CD4-positive, alpha-beta T cell treated with Interleukin-21 for 1 hour (primary cell): ENCODE data around the gene MCC.
"Not testable (repeated sequence)": the region's sequence is repeated elsewhere in the genome, so short reads cannot be mapped to it uniquely, and the experiment has no call there.

Experiments
- DNase-seq: peaks from one replicate; pipeline ENCODE4 v3.0.0-alpha.2; 2020

The MCC gene

DNA sequence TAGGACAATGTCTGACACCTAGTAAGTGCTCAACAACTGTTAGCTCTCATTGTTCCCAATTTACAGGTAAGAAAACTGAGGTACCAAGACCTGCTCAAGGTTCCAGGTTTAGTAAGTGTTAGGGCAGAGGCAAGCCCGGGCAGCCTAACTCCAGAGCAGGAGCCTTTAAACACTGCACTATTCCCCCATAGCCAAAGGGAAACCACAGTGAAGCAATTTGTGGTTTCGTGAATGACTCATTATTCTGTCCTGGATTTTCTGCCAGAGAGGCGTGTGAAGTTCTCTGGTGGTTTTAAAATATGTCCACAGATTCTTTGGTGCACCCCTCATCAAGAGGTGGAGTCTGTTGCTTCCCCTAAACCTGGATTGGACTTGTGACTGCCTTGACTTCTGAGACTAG, 1.0 kb upstream of the MCC start:
- DNase-seq, result peak; percentile 24

DNA sequence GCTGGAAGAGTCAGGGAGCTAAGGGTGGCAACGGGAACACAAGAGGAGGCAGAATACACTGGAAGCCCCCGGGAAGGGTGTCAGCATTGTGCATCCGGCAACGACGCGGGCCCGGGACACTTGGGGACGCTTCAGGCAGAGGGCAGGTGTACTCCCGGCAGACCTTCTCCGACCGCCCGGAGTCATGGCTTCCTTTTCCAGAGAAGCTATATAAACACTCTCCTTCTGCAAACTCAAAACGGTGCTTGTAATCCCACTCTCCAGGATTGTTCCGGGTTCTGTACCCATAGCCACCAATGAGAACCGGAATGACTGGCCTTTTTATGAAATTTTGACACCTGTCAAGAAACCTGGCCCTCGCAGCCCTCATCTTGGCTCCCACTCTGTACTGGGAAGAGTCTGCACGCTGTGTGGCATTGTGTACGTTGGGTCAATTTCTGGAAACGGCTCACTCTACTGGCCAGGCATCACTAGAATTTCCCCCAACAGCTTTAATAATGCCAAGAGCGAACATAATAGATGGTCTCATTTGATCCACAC, 462 bp upstream of the MCC start:
- no peak for DNase-seq

DNA sequence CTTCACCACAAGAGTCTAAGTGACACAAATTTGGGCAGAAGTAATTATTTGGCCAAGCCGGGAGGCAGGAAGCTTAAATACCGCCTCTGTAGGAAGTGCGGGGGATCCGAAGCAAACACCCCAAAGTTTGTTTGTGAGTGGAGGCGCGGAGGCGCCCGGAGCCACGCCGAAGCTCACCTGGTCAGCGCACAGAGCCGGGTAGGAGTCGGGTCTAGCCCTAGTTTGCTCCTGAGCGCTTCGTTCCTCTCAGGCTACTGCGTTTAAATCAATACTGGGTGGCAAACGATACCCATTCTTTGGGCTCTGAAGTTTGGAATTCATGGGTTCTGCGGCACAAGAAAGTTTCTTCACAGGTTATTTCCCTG, 855 bp downstream of the MCC start:
- DNase-seq, result no peak

DNA sequence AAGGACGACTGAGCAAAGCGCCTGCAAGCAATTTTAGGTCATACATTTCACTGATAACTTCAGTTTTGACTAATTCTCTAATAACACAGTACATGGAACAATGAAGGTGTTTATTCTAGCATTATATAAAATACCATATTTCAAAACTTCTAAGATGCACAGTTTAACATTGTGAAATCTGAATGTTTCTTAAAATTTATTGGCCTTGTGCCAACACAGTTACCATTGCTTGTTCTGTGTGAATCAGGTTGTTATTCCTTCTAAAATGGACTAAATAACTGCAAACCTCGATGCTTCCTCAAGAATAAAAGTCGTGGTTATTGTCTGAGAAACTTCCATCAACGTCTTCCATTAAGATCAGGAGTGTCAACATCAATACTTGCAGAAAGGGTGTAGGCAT, 8.0 kb downstream of the MCC start:
- no peak for DNase-seq

DNA sequence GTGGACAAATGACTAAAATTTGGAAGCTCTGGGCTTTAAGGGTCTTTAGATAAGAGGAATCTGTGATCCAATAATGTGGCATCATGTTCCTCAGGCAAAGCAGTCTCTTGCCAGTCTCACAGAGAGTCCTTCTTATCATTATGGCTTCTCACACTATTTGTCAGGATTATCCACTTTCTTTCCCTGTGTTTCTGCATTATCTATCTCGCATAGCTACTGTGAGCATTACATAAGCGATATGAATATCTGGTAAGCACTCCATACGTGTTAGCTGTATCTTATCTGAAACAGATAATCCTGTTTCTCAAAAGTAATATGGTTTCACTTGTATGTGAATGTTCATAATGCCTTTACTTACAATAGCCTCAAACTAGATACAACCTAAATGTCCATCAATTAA, 9.6 kb downstream of the MCC start:
- DNase-seq, result no peak

DNA sequence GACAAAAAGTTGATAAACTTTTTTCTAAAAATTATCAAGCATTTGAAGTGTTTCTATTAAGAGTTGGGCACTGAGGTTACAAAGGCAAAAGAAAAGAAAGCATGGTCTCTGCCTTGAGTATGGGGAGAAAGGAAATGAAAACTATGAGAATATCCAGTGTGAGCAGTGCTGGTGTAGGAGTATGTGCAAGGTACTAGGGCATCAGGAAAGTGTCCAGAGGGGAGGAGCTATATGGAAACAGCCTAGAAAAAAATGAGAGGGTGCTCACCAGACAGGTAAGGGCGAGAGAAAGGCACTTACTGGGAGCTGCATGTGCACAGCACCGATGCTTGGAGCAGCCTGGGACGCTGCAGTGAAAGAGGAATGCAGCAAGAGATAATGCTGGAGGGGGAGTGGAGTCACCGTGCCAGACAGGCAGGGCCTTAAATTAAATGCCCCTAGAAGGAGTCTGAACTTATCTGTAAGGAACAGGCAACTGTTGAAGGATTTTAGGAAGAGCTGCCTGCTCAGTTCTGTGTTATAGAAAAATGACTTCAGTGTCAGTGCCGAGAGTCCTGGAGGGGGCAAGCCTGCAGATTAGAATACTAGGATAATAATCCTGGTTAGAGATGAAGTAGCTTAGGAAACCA, 14.0 kb downstream of the MCC start:
- no peak for DNase-seq

DNA sequence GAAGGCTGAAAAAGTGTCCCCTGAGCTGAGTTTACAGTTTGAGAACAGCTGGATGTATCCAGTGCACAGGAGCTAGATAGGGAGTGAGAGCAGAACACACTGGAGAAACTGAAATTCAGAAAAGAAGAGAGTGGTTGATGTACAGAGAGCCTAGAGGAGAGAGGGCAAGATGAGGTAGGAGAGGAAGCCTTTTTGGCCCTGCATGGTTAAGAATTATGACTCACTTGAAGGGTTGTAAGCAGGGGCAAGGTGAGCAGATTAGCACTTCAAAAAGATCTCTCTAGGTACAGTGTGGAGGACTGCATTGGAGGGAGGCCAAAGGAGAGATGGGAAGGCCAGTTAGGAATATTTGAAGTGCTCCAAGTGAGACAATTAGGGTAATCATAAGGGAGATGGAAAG, 25.2 kb downstream of the MCC start:
- no peak for DNase-seq

DNA sequence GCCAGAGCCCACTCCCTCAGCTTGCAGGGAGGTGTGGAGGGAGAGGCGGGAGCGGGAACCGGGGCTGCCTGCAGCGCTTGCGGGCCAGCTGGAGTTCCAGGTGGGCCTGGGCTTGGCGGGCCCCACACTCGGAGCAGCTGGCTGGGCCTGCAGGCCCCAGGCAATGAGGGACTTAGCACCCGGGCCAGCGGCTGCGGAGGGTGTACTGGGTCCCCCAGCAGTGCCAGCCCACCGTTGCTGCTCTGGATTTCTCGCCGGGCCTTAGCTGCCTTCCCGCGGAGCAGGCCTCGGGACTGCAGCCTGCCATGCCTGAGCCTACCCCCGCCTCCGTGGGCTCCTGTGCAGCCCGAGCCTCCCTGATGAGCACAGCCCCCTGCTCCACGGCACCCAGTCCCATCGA, 31.1 kb downstream of the MCC start:
- not testable (repeated sequence) for DNase-seq

DNA sequence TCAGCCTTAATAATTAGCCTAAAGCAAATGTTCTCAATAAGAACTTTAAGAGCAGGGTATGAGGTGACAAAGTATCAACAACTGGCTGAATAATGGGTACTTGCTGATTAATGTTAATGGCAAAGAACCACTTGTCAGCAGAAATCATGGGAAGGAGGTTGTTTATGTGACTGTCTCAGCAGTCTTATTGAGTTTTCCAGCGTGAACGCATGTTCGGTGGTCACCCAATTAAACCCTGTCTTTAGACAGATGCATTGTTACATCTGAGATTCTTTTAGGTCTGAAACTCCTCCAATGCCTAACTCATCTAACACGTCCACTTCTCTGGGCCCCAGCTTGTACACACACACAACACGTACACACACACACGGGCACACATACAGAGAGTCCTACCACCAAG, 35.3 kb downstream of the MCC start:
- no peak for DNase-seq

DNA sequence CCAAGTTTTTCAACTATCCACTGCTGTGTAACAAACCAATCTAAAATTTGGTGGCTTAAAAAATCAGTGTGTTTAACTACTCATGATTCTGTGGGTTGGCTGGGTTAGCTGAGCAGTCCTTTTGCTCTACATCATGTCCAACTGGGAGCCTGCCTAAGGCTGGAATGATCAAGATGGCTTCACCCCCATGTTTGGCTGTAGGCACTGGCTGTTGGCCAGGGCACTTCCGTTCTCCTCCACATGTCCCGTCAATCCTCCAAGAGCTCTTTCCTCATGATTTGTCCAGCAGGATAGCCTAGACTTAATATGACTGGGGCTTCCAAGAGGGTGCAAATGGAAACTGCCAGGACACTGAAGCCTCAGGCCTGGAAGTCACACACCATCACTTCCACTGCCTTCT, 36.5 kb downstream of the MCC start:
- no peak for DNase-seq

DNA sequence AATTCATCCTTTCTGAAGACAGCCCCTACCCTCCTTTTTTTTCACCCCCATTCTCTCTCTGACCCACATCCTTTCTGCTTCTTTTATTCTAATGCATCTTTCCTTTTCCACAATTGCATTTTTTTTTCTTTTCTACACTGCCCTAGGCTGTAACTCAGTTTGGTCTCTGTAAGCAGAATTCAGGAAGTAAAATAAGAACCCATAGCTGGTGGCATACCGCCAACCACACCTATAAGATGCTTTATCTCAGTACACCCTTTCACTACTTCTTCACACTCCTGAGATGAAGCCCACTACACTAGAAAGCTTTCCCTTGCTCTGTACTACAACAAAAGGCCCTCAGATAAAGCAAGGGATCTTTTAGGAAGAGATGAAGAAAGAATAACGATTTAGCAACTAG, 37.3 kb downstream of the MCC start:
- no peak for DNase-seq

DNA sequence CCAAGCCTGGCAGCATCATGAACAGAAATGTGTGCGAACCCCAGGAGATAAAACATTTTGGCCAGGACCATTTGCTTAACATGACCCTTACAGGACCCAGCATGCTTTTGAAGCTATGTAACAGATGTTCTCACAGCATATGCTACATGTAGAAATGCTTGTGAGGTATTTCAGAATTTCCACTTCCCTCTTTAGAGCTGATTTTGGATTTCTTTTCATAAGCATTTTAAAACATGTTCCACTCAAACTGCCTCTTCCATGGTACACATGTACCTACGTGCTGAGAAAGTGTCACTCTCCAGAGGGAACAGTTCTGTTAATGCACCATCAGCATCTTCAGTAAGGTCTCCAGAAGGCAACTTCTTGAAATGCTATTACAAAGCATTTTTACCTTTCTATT, 37.8 kb downstream of the MCC start:
- DNase-seq, result no peak

DNA sequence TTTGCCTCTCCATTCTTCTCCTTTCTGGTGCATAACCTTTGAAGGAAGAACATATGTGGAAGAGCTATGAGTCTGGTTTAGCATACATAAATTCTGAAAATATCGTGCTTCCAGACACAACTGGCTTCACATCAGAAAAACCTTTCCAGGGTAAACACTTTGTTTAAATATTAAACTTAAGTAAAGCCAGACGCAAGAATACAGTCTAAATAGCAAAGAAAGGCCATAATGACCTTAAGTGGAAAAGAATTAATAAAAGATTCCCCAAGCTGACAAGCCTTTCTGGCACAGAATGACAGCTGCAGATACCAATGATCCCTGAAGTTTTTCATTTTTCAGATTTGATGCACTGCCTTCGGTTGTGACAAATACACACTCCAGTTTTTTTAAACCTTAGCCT, 40.0 kb downstream of the MCC start:
- no peak for DNase-seq

DNA sequence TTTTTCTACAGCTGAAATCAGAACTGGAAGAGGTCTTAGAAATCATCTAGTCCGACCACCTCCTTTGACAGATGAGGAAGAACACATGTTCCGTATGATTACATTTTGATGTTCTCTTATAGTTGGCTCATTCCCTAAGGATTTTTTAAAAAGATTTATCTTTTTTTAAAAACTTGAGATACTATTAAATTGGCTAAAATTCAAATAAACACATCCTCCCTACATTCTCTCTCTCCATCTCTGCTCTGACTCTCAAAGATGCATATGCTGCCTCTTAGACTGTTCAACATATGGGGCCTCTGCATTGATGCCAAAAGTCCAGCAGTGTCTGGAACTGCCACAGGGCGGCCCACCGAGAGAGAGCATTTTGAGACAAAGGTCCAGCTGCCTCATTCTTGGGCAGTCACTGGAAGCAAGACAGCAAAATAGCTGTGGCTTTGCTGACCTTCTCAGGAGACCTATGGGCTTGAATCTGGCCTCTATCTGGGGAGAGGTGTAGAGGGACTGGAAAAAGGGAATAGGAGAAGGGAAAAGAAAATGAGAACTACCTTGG, 40.7 kb downstream of the MCC start:
- no peak for DNase-seq

DNA sequence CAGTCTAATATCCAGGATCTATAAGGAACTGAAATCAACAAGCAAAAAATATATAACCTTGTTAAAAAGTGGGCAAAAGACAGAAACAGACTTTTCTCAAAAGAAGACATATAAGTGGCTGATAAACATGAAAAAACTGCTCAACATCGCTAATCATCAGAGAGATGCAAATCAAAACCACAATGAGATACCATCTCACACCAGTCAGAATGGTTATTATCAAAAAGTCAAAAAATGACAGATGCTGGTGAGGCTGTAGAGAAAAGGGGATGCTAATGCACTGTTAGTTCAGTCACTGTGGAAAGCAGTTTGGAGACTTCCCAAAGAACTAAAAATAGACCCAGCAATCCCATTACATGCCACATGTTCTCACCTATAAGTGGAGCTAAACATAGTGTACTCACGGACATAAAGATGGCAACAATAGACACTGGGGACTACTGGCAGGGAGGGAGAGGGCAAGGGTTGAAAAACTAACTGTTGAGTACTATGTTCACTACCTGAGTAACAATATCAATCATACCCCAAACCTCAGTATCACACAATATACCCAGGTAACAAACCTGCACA, 41.8 kb downstream of the MCC start:
- DNase-seq, result no peak

DNA sequence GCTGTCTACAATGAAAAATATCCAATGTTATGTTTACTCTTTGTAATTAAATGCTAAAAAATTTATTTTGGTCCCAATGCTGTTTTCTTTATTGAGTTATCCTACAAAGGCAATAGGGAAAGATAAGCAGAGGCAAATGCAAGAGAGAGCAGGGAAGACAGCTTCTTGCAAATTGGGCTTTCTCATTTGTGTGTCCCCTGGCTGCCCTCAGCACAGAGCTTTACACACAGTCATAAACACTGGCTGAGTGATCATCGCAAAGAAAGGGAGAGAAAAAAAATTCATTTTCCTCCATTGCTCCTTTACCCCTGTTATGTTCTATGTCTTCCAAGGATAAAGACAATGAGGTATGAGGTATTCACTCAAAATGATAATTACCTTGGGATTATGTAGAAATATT, 51.1 kb downstream of the MCC start:
- DNase-seq, result no peak

DNA sequence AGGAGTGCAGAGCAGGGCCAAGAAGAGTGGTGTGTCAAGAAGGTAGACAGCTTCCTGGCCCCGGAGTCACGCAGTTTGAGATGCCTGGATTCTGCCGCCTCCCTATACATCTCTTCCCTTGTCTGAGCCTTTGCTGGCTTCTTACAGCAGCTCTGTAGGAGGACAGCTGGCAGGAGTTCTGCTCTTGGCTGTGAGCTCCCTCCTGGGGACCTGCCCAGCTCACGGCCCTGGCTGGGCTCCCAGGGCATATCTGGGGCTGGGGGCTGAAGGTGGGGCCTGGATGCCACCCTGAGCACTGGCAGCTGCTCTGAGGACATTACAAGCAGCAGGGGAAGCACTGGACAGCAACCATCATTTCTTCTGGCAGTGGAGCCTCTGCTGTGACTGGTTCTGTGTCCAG, 52.7 kb downstream of the MCC start:
- no peak for DNase-seq

DNA sequence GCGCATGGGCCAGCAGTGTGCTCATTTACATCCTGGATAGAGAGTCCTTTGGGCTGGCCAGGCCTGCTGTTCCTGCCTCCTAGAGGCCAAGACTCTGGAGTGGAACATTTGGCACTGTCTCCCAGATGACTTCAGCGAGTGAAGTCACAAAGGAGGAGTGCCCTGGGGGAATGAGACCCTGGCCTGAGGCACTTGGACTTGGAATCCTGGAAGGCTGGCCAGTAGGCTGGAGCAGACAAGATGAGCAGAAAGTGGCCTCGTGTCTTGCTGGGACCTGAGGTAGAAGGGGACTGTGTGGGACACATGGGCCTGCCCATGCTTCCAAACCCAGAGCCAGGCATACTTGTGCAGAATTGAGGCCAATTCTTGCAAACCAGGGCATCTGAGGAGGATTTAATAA, 53.4 kb downstream of the MCC start, which contains the start of gene TSSK1B:
Gene TSSK1B, minus strand, starts transcription at position 101 of the 400 bp plus-strand sequence. CDS start 150 bp downstream, outside the sequence.
- DNase-seq, result no peak

DNA sequence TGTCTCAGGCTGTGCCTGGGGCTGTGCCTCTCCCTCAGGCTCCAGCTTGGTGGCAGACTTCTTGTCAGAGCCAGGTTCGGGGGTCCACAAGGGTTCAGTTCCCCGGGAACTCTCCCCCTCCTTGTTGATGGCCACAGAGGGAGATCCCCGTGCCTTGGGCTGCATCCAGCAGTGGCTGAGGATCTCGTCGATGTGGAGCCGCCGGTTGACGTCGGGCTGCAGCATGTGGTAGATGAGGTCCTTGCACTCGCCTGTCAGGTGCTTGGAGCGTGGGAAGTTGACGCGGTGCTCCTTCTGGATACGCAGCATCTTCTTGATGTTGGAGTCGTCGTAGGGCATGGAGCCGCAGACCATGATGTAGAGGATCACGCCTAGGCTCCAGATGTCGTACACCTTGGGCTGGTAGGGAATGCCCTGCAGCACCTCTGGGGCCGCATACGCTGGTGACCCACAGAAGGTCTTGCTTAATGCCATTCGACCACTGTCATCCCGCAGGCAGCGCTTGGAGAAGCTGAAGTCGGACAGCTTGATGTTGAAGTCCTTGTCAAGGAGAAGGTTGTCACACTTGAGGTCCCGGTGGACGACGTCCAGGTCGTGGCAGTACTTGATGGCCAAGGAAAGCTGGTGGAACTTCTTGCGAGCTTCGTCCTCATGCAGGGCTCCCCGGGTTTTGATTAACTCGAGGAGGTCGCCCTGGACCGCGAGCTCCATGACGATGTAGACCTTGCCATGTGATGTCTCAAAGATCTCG, 54.2 kb downstream of the MCC start:
- no peak for DNase-seq

DNA sequence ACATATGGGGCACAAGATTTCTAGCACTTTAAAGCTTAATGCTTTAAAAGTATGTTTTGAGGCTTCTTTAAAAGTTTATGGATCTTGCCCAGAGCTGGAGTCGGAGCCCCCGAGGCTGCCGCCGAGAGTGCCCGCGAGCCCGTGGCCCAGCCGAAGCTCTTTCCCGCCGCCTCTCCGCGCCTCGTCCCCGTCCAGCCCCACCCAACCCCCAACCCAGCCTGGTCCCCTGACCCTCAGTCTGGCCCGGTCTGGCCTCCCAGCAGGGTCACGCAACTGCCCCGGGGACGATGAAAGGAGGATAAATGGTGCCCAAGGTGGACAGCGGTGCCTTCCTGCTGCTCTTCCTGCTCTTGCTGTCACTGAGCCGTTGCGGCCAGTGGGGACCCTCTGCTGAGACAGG, 55.2 kb downstream of the MCC start:
- DNase-seq, result no peak

DNA sequence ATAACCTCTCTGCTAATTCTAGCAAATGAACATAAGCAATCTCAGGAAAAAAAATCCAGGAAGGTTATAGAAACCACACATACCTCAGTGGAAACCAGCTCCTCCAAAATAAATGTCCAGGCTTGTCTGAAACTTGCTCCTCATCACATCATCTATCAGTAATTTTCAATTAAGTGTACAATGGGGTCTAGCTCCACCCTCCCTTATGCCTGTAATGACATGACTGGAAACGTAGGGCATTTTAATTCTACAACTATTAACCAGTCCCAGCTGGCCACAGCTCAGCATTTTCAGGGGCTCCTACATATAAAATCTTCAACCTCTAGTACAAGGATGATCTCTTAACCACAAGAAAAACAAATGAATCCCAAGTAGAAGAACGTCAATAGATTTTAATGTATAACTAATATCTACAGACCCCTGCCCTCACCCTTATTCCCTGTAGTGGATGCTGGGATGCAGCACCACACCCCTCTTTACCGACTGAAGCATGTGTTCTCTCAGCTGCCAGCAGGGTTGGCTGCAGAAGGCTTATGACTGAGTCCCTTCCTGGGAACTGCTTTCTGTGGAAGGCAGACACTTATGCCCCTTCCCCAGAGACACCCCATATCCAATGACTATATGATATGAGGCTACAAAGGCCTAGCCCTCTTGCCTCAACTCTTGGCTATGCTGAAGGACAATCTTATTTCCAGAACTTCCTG, 60.2 kb downstream of the MCC start:
- DNase-seq, result no peak

DNA sequence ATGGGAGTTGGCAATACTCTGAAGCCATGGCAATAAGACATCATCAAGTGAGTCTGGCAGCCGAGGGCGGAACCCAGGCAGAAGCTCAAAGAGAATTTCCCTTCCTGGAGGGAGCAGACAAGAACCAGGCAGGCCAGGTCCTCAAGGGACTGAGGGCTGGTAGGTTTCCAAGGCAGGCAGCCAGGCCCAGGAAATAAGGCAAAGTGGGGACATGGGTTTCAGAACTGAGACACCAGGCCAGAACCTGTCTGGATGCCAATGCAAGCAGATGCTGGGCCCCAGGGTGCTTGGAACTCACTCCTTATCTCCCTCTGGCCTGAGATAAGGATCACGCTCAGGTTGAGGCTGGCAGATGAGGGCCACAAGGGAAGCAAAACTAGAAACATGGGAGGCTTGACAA, 62.3 kb downstream of the MCC start:
- DNase-seq, result no peak

DNA sequence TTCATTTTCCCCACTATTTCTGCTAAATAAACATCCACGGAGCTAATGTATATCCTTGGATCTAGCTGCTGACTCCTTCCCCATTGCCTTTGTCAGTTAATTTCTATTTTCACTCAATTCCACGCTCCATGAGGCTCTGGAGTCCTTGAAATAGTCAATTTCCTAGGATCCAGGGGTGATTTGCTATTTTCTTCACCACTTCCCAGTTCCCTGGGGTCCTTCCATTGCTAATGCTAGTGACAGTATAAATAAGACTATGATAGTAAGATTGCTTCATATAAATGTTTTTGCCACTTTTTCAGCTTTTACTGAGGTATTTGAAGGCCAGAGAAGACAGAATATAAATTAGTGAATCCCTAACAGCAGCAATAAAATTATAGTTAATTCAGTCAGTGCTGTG, 66.6 kb downstream of the MCC start:
- no peak for DNase-seq
